K562 (cell line): ENCODE data around the gene CDC45. TPM values are rescaled to one million over a fixed set of nuclear protein-coding genes. Genes with fewer than 3 reads are reported as not detected.

Experiments used
- DDX20 ChIP-seq: fragments of 450-650 bp; IDR thresholded peaks from 2 replicates; pipeline ENCODE4 v1.6.1; 2016; ENCODE audit warnings: missing genetic modification characterization, low read depth, mild to moderate bottlenecking, missing compliant biosample characterization, moderate library complexity
- GATAD2A ChIP-seq: fragments of 450-650 bp; IDR thresholded peaks from 2 replicates; pipeline ENCODE4 v1.6.1; 2017
- HNRNPH1 ChIP-seq: fragments of 200-400 bp; formaldehyde crosslinking; optimal IDR thresholded peaks from 2 replicates; pipeline ENCODE3; 2017; ENCODE audit warnings: low read depth, mild to moderate bottlenecking, low read length, moderate library complexity
- HNRNPLL ChIP-seq: fragments of 200-400 bp; formaldehyde crosslinking; IDR thresholded peaks from 2 replicates; pipeline ENCODE4 v1.6.1; 2017; ENCODE audit warnings: low read length, low read depth, mild to moderate bottlenecking; ENCODE audit not compliant: poor library complexity, severe bottlenecking
- KDM1A ChIP-seq, 2 experiments: fragments of 450-650 bp; IDR thresholded peaks; 2 replicates each; pipeline ENCODE4 v1.6.1; 2016; ENCODE audit warnings: mild to moderate bottlenecking in 2 of 2
- MYBL2 ChIP-seq, 2 experiments: fragments of 450-650 bp in 1 of 2; sonication (generic) in 1 of 2; formaldehyde crosslinking in 1 of 2; IDR thresholded peaks; 2 replicates each; pipeline versions ENCODE4 v1.6.1 to v1.8.1; 2017 to 2022; ENCODE audit warnings: borderline replicate concordance in 1 of 2, inconsistent platforms in 1 of 2, low read depth in 1 of 2, mild to moderate bottlenecking in 1 of 2, missing genetic modification reagents in 1 of 2, moderate library complexity in 1 of 2
- NR4A1 ChIP-seq, 2 experiments: fragments of 250-450 bp in 1 of 2; fragments of 450-650 bp in 1 of 2; sonication (Bioruptor Pico) in 1 of 2; IDR thresholded peaks; 2 replicates each; pipeline versions ENCODE4 v1.4.0 to v1.6.1; 2016 to 2020; ENCODE audit warnings: mild to moderate bottlenecking in 2 of 2, missing compliant biosample characterization in 1 of 2, missing genetic modification characterization in 1 of 2, moderate library complexity in 1 of 2
- POLR2AphosphoS5 ChIP-seq: IDR thresholded peaks from 2 replicates; pipeline ENCODE4 v1.6.1; 2011; ENCODE audit warnings: mild to moderate bottlenecking, low read depth, low read length, moderate library complexity; ENCODE audit not compliant: control insufficient read depth, insufficient read depth
- PPARD ChIP-seq: fragments of 250-450 bp; sonication (Bioruptor Pico); IDR thresholded peaks from 2 replicates; pipeline ENCODE4 v1.8.0; 2022; ENCODE audit warnings: inconsistent platforms, mild to moderate bottlenecking, moderate library complexity
- RBBP5 ChIP-seq: fragments of 200-600 bp; sonication (generic); IDR thresholded peaks from 2 replicates; pipeline ENCODE4 v1.6.1; 2012; ENCODE audit warnings: borderline replicate concordance, mild to moderate bottlenecking, low read length, control low read depth, inconsistent platforms; ENCODE audit not compliant: insufficient read depth, poor library complexity, severe bottlenecking
- RBM17 ChIP-seq: fragments of 200-400 bp; formaldehyde crosslinking; IDR thresholded peaks from 2 replicates; pipeline ENCODE4 v1.6.1; 2017; ENCODE audit warnings: low read depth, mild to moderate bottlenecking, low read length, borderline replicate concordance
- SREBF1 ChIP-seq: fragments of 150-350 bp; IDR thresholded peaks from 2 replicates; pipeline ENCODE4 v1.6.1; 2014; ENCODE audit warnings: antibody characterized with exemption, low read depth, low read length, borderline replicate concordance
- STAG1 ChIP-seq: sonication (generic); formaldehyde crosslinking; IDR thresholded peaks from 2 replicates; pipeline ENCODE4 v1.5.0; 2020; ENCODE audit warnings: missing genetic modification reagents, borderline replicate concordance
- SUPT5H ChIP-seq: fragments of 450-650 bp; IDR thresholded peaks from 2 replicates; pipeline ENCODE4 v1.6.1; 2016
- XRCC5 ChIP-seq: fragments of 200-400 bp; formaldehyde crosslinking; IDR thresholded peaks from 2 replicates; pipeline ENCODE4 v1.6.1; 2017; ENCODE audit warnings: low read depth, mild to moderate bottlenecking, low read length
- ZNF197 ChIP-seq: fragments of 200-800 bp; sonication (Bioruptor generic); IDR thresholded peaks from 2 replicates; pipeline ENCODE4 v1.6.1; 2016; ENCODE audit warnings: low read depth, missing genetic modification characterization, missing compliant biosample characterization
- ZNF445 ChIP-seq: fragments of 250-450 bp; sonication (Bioruptor Pico); IDR thresholded peaks from 2 replicates; pipeline ENCODE4 v1.4.0; 2020; ENCODE audit warnings: low read depth, mild to moderate bottlenecking, moderate library complexity
- polyA plus RNA-seq, 8 experiments: library from polyadenylated mRNA; depleted of rRNA in 4 of 8; stranded (reverse) in 5 of 8; unstranded in 3 of 8; fragments of >200 nt; fragmentation: Nextera tagmentation in 2 of 8; fragmentation: Illumina TruSeq in 1 of 8; extraction: Ambion mirVana in 2 of 8; extraction: Trizol in 1 of 8; gene quantifications; 2 replicates each; pipeline versions ENCODE4 v1.2.1 to v1.2.3, GENCODE V29; 2011 to 2014; ENCODE audit warnings: inconsistent platforms in 1 of 8, missing spikeins in 1 of 8
- total RNA-seq, 7 experiments: library from RNA; depleted of rRNA in 6 of 7; stranded (reverse); fragments of >200 nt in 6 of 7; fragmentation: Illumina TruSeq in 2 of 7; extraction: Trizol in 2 of 7; gene quantifications; 2 replicates each; pipeline versions ENCODE4 v1.2.1 to v1.2.3, GENCODE V29; 2011 to 2021; ENCODE audit warnings: low replicate concordance in 1 of 7
- TF ChIP-seq, protein P1 (sequence below), 2 experiments: fragments of 450-650 bp; IDR thresholded peaks; 2 replicates each; pipeline ENCODE4 v1.6.1; 2018; ENCODE audit warnings: mild to moderate bottlenecking in 2 of 2, low read depth in 1 of 2; ENCODE audit not compliant: partially characterized antibody in 2 of 2
- TF ChIP-seq, protein P2 (sequence below): fragments of 250-450 bp; sonication (Bioruptor Pico); IDR thresholded peaks from 2 replicates; pipeline ENCODE4 v1.9.0; 2021; ENCODE audit warnings: mild to moderate bottlenecking, inconsistent platforms

Gene CDC45
- total and polyA plus RNA-seq, 9 of the 15 experiments (the other 6 are each of a cell fraction or from before 2014, with no cell fraction given): 251 to 580 (median 410) TPM

DNA sequence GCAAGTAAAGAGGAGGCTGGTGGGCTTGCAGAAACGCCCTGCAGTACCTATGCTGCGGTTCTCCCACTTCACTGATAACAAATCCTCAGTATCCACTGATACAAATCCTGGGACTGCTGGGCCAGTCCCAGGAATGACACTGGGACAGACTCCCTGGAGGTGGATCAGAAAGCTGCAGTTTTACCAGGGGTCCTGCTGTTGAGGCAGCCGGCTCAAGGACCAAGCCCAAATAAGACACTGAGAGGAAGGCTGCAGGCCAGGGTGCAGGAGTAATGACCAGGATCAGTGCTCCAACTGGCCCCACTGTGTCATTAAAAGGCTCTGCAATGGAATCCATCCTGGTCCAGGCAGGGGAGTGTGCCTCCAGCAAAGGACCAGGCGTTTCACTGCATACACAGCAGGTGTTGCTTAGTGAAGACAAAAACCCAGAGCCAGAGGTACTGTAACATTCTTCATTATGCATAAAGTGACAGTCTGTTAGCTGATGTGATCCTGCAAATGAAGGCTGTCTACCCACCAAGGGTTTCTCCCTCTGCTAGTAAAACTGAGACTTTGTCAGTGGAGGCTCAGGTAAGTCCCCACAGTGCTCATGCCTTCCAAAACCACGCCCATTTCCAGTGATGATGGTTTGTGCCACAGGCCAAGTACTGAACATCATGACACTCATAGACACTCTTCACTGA lies 30.8 kb upstream of the CDC45 start (continued):
- TF ChIP-seq, protein P1, sequence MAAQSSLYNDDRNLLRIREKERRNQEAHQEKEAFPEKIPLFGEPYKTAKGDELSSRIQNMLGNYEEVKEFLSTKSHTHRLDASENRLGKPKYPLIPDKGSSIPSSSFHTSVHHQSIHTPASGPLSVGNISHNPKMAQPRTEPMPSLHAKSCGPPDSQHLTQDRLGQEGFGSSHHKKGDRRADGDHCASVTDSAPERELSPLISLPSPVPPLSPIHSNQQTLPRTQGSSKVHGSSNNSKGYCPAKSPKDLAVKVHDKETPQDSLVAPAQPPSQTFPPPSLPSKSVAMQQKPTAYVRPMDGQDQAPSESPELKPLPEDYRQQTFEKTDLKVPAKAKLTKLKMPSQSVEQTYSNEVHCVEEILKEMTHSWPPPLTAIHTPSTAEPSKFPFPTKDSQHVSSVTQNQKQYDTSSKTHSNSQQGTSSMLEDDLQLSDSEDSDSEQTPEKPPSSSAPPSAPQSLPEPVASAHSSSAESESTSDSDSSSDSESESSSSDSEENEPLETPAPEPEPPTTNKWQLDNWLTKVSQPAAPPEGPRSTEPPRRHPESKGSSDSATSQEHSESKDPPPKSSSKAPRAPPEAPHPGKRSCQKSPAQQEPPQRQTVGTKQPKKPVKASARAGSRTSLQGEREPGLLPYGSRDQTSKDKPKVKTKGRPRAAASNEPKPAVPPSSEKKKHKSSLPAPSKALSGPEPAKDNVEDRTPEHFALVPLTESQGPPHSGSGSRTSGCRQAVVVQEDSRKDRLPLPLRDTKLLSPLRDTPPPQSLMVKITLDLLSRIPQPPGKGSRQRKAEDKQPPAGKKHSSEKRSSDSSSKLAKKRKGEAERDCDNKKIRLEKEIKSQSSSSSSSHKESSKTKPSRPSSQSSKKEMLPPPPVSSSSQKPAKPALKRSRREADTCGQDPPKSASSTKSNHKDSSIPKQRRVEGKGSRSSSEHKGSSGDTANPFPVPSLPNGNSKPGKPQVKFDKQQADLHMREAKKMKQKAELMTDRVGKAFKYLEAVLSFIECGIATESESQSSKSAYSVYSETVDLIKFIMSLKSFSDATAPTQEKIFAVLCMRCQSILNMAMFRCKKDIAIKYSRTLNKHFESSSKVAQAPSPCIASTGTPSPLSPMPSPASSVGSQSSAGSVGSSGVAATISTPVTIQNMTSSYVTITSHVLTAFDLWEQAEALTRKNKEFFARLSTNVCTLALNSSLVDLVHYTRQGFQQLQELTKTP (IDR thresholded peaks at IDR 0.05; ENCODE audit: low read depth in 1 of 2, partially characterized antibody in 2 of 2): no peak
- TF ChIP-seq KDM1A (IDR thresholded peaks at IDR 0.05) (no peak), NR4A1 (CRISPR knock-in tag; IDR thresholded peaks at IDR 0.05) (no peak), NR4A1 (tag; IDR thresholded peaks at IDR 0.05) (no peak), HNRNPLL (peak; percentile 22), POLR2AphosphoS5 (0 out of 2 replicates have a peak, but pooled peaks have one; percentile 57), SREBF1 (0 out of 2 replicates have a peak, but pooled peaks have one; percentile 50), STAG1 (CRISPR knock-in tag) (no peak), GATAD2A (no peak), RBBP5 (no peak), PPARD (CRISPR knock-in tag) (no peak), HNRNPH1 (no peak), XRCC5 (no peak), ZNF197 (CRISPR knock-in tag) (no peak), MYBL2 (IDR thresholded peaks at IDR 0.05; ENCODE audit: low read depth) (no peak), MYBL2 (CRISPR knock-in tag; IDR thresholded peaks at IDR 0.05; ENCODE audit: borderline replicate concordance) (no peak), RBM17 (no peak), SUPT5H (no peak; the same call in none of the 2 replicates), ZNF445 (CRISPR knock-in tag) (no peak), DDX20 (tag) (no peak)
- TF ChIP-seq, protein P2, sequence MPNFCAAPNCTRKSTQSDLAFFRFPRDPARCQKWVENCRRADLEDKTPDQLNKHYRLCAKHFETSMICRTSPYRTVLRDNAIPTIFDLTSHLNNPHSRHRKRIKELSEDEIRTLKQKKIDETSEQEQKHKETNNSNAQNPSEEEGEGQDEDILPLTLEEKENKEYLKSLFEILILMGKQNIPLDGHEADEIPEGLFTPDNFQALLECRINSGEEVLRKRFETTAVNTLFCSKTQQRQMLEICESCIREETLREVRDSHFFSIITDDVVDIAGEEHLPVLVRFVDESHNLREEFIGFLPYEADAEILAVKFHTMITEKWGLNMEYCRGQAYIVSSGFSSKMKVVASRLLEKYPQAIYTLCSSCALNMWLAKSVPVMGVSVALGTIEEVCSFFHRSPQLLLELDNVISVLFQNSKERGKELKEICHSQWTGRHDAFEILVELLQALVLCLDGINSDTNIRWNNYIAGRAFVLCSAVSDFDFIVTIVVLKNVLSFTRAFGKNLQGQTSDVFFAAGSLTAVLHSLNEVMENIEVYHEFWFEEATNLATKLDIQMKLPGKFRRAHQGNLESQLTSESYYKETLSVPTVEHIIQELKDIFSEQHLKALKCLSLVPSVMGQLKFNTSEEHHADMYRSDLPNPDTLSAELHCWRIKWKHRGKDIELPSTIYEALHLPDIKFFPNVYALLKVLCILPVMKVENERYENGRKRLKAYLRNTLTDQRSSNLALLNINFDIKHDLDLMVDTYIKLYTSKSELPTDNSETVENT: 0 out of 2 replicates have a peak, but pooled peaks have one; percentile 56
